ENCODE results near the gene MPIG6B.

Gene MPIG6B

DNA sequence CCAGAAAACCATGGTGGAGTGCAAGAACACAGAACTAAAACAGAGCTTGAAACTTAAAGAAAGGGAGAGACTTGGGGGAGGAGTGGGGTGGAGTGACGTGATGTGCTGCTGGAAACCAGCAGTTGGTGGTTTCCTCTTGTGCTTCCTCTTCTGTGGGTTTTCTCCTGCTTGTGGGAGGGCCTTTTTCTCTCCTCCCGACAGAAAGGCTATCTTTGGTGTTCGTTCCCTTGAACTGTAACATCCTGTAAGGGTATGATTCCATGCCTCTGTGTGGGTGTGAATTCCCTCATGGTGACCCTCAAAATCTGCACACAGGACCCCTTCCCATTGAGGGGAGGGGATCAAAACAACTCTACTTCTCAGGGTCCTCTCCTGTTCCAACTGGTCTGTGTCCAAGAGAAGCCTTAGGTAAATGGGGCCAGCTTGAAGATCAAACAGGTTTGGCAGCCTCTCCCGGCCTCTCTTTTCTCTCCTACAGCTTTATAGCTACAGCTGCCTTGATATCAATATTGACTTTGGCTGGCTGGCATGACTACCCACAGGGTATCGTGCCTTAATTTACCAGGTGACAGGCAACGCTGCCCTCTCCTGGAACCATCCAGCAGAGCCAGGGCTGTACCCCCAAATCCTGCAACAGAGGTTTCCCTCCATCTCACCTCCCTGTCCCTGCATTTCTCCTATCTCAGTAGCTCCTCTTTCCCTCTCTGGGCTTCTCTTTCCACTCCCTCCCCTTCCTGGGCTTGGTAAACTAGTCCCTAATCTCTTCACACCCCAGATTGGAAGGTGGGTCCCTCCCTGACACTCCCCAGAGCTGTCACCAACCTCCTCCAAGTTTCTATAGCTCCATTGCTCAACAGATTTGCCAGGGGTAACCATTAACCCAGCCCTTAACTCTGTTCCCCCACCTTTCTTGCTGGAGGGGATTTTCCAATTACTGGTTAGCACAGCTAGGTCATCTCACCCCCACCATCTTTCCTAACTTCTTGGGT is 15.1 kb downstream of the MPIG6B start:
- peak; percentile 86 for DNase-seq (ENCODE audit: low read depth)

DNA sequence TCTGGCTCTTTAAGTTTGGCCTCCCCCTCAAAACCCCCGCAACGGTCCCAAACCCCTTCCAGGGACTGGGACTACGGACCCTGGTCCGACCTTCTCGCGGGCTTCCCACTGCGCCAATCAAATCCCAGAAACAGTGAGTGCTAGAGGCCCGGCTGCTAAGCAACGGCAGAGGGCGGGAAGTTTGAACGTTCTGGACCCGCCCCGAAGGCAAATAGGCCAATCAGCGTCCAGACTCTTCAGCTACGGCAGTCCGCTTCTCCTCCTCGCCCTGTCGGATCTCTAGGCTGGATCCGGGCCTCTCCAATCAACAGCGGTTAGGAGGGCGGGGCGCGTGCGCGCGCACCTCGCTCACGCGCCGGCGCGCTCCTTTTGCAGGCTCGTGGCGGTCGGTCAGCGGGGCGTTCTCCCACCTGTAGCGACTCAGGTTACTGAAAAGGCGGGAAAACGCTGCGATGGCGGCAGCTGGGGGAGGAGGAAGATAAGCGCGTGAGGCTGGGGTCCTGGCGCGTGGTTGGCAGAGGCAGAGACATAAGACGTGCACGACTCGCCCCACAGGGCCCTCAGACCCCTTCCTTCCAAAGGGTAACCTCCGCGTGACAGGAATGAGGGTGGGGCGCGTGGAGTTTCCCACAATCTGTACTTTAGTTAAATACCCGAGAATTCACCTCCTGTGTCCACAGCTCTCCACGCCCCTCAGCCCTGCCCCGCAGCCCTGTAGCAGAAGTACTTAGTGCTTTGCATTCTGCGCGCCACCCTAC is 16.6 kb downstream of the MPIG6B start, which contains the start of gene MSH5:
Gene MSH5 (plus strand): TSS at position 367 of the 758 bp plus-strand sequence. CDS start 462 bp downstream, outside the sequence.
- peak; percentile 100 for DNase-seq (ENCODE audit: low read depth)

DNA sequence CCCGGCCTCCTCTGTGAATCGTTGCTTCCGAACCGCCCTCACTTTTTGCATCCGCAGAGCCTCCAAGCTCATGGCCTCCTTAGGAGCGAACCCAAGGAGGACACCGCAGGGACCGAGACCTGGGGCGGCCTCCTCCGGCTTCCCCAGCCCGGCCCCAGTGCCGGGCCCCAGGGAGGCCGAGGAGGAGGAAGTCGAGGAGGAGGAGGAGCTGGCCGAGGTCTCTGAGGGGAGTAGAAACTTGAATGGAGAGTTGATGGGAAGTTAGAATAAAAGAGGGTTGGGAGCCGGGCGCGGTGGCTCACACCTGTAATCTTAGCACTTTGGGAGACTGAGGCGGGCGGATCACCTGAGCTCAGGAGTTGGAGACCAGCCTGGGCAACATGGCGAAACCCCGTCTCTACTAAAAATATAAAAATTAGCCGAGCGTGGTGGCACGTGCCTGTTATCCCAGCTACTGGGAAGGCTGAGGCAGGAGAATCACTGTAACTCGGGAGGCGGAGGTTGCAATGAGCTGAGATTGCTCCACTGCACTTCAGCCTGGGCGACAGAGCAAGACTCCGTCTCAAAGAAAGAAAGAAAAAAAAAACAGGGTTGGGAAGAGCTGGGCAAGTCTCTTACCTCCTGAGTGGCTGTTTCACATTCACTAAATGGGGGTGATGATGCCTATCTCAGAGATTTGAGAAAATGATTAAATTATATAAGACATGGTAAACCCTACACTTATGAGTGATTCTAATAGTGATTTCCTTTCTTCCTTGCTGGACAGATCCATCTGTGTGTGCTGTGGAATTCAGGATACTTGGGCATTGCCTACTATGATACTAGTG is 17.4 kb downstream of the MPIG6B start:
- peak; percentile 46 for DNase-seq (ENCODE audit: low read depth)

DNA sequence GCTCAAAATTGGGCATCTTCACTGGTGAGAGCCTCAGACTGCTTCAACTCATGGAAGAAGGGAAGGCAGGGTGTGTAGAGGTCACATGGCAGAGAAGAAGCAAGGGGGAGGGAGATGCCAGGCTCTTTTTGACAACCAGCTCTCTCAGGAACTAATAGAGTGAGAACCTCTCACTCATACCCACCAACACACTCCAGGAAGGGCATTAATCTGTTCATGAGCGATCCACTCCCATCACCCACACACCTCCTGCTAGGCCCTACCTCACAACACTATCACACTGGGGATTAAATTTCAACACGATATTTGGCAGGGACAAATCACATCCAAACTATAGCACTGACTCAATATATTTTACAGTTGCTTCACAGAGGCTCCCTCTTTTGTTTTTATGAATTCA is 18.6 kb downstream of the MPIG6B start:
- no peak for DNase-seq (ENCODE audit: low read depth)

DNA sequence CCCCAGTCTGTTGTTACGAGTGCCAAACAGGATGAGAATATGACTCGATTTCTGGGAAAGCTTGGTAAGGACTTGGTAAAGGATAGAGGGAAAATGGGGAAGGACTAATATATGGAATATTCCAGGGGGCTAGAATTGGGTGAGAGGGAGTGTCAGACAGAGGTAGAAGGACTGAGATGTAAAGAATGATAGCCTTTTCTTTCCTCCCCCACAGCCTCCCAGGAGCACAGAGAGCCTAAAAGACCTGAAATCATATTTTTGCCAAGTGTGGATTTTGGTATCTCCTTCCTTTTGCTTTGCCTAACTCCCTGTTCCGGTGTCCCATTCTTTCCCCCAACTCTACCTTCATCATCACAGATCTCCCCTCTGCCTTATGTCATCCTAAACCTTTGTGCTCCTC is 19.7 kb downstream of the MPIG6B start:
- no peak for DNase-seq (ENCODE audit: low read depth)

GRCh38 chr6:31744422-31744821 is 21.2 kb downstream of the MPIG6B start:
- DNase-seq (ENCODE audit: low read depth): no peak

DNA sequence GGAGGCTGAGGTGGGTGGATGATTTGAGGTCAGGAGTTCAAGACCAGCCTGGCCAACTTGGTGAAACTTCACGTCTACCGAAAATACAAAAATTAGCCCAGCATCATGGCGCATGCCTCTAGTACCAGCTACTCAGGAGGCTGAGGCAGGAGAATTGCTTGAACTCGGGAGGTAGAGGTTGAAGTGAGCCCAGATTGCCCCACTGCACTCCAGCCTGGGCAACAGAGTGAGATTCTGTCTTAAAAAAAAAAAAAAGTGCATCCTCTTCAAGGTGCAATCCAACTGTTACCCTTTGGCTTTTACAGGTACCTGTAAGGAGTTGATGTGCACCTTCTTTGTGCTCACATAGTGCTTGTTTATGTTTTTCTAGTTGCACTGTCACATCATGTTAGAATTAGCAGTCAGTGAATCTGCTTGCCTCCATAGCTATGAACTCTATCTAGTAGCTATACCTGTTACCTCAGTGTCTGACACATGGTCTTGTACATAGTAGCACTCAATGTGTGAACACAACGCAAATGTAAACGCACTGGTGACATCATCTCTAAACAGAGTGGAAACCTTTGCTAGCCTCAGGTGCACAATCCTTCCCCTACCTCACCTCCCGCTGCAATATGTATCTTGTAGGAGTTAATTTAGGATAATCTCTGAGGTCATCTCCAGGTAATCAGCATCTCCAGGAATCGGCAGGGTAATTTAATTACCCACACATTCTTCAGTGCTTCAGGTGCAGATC is 26.3 kb downstream of the MPIG6B start:
- DNase-seq (ENCODE audit: low read depth): no peak

GRCh38 chr6:31750411-31751022 is 27.3 kb downstream of the MPIG6B start:
- peak; percentile 90 for DNase-seq (ENCODE audit: low read depth)

DNA sequence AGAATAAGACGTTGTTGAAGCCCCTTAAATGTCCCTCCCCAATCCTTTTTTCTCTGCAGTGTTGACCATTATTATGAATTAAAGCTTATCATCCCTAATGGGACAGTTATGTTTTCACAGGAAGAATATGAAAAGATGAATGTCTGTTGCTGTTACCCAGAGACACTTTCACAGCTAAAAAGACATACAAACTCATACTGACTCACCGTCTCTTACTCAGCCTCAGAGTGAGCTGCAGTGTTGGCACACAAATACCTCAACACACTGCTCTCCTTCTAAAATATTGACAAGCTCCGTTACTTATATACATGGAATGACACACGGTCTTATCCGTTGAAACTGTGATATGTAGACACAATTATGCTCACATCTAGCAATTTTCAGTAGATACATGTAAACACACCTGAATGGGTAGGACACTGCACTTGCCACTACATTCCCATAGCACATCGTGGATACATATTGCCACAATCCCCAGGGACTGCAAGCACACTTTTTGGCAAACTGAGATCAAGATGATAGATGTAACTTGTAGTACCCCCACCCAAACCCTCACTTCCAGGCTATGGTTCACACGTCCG is 29.7 kb downstream of the MPIG6B start:
- peak; percentile 94 for DNase-seq (ENCODE audit: low read depth)

GRCh38 chr6:31758281-31758680 is 35.1 kb downstream of the MPIG6B start:
- DNase-seq (ENCODE audit: low read depth): no peak

- DNase-seq (ENCODE audit: low read depth): no peak
Measured at GRCh38 chr6:31760790-31761189, 37.6 kb downstream of the MPIG6B start.

DNA sequence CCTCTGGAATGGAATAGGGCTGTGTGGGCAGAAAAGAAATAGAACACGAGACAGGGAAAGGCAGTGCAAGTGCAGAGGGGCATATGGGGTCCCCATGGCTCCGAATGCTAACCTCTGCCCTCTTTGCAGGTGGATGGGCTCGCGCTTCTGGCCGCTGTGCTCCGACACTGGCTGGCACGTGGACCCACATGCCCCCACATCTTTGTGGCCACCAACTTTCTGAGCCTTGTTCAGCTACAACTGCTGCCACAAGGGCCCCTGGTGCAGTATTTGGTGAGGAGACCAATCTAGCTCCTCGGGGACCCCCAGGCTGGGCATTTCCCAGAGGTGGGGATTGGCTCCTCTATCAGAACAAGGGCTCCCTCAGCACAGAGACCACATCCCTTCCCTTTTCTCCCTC is 38.2 kb downstream of the MPIG6B start:
- DNase-seq (ENCODE audit: low read depth): no peak

DNA sequence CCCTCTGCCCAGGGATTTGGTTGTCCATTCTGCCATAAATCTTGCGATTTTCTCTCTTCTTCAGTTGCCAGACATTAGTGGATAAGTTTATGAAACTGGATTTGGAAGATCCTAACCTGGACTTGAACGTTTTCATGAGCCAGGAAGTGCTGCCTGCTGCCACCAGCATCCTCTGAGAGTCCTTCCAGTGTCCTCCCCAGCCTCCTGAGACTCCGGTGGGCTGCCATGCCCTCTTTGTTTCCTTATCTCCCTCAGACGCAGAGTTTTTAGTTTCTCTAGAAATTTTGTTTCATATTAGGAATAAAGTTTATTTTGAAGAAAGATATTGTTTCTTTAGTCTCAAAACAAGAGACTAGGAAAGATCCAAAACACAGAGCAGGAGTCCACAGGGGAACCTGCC is 39.2 kb downstream of the MPIG6B start, which contains the start of gene SAPCD1:
Gene SAPCD1 (plus strand): TSS at position 301 of the 400 bp plus-strand sequence. CDS start 399 bp downstream, outside the sequence.
- DNase-seq (ENCODE audit: low read depth): no peak

DNA sequence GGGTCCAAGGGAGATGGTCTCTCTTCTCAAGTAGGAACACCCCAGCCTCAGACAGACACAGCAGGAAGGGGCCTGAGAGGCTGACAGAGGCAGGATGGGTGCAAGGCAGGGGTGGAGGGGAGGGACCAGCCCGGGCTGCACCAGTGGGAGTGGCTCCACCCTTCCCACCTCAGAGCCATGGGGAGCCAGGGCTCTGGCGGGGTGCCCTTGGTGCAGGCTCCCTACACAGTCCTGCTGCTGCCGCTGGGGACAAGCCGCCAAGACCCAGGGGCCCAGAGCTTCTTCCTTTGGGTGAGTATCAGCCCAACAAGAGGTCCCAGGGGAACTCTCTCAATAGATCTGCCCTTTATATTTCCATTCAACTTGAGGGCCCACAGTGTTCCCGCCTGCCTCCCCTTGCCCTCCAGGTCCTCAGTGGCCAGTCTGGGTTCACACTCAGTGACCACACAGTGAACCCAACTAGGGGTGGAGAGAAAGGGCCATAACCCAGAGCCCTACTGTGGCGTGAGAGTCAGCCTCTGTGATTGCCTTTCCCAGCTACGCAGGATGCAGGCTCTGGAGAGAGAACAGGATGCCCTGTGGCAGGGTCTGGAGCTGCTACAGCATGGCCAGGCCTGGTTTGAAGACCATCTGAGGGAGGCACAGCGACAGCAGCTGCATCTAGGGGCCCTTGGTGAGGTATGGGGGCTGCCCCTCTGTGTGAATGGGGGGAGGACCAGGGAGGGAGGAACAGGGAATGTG is 39.9 kb downstream of the MPIG6B start:
- no peak for DNase-seq (ENCODE audit: low read depth)

DNA sequence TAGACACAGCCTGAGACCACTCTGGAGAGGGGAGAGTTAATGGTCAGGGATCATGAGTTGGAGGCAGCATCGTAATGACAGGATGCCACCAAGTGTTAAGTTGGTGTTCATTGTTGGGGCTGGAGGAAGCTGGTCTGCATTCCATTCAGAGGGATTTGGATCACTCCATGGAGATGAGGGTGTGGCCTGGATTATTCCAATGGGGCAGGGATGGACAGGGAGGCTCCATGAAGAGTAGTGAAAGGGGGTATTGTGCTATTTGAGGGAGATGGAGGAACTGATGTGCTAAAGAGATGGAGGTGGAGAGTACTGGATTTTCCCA is 40.4 kb downstream of the MPIG6B start:
- peak; percentile 68 for DNase-seq (ENCODE audit: low read depth)

GRCh38 chr6:31764198-31764597 is 41.0 kb downstream of the MPIG6B start:
- no peak for DNase-seq (ENCODE audit: low read depth)

DNA sequence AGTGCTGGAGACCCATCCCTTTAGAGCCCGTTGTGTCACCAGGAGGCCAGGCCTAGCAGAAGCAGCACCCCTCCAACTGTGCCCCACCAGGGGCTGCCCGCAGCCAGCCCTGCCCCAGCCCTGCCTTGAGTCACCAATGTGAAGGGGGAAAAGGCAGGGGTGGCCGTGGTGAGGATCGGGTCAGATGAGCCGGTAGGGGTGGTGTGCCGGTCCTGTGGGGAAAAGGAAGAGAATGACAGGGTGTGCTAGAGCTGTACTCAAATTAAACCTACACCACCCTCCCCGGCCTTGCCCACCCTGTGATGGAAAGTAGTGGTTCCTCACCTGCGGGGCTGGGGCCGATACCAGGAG is 42.4 kb downstream of the MPIG6B start:
- no peak for DNase-seq (ENCODE audit: low read depth)

GRCh38 chr6:31765910-31766794 is 43.0 kb downstream of the MPIG6B start:
- no peak for DNase-seq (ENCODE audit: low read depth)

- DNase-seq (ENCODE audit: low read depth): no peak
Measured at GRCh38 chr6:31767096-31767645, 44.0 kb downstream of the MPIG6B start.
